Stomach (tissue), 9 donors: ENCODE data around the gene ZNF888. TPM values are rescaled to one million over a fixed set of nuclear protein-coding genes. Genes with fewer than 3 reads are reported as not detected.

Experiments used
- DNase-seq, 2 donors: peaks; one replicate each; pipeline versions ENCODE4 v3.0.0 to v3.0.0-alpha.2; 2013 to 2019
- H3K27ac ChIP-seq, 5 donors: fragments of 200-600 bp in 4 of 5; sonication (generic) in 4 of 5; one replicate each; pipeline ENCODE4 v1.5.1; 2013 to 2019; ENCODE audit warnings: mild to moderate bottlenecking in 1 of 5, moderate library complexity in 1 of 5
- H3K27me3 ChIP-seq, 3 donors: fragments of 200-600 bp; sonication (generic); one replicate each; pipeline ENCODE4 v1.5.1; 2017 to 2019; ENCODE audit warnings: mixed run types in 1 of 3
- H3K36me3 ChIP-seq, 4 donors: fragments of 200-600 bp; sonication (generic); 1 replicate in 3 of 4; 2 replicates in 1 of 4; pipeline ENCODE4 v1.5.1; 2016 to 2019
- H3K4me1 ChIP-seq, 4 donors: fragments of 200-600 bp; sonication (generic); one replicate each; pipeline ENCODE4 v1.5.1; 2016 to 2019
- H3K4me3 ChIP-seq, 4 donors: fragments of 200-600 bp; sonication (generic) in 3 of 4; one replicate each; pipeline ENCODE4 v1.5.1; 2016 to 2019; ENCODE audit warnings: mild to moderate bottlenecking in 1 of 4
- H3K9me3 ChIP-seq, 4 donors: fragments of 200-600 bp; sonication (generic); one replicate each; pipeline ENCODE4 v1.5.1; 2016 to 2019
- CTCF ChIP-seq, 7 experiments: fragments of 450-650 bp in 4 of 7; fragments of 200-600 bp in 3 of 7; sonication (generic) in 3 of 7; IDR thresholded peaks; one replicate each; pipeline ENCODE4 v1.5.1; 2016 to 2019; ENCODE audit warnings: antibody characterized with exemption in 7 of 7, control low read depth in 2 of 7, mild to moderate bottlenecking in 1 of 7
- EP300 ChIP-seq: sonication (generic); formaldehyde crosslinking; IDR thresholded peaks from one replicate; pipeline ENCODE4 v1.6.1; 2017; ENCODE audit warnings: antibody characterized with exemption
- POLR2A ChIP-seq, 4 donors: fragments of 450-650 bp; IDR thresholded peaks; one replicate each; pipeline ENCODE4 v1.6.1; 2016; ENCODE audit warnings: antibody characterized with exemption in 4 of 4, control low read depth in 2 of 4, mild to moderate bottlenecking in 1 of 4, moderate library complexity in 1 of 4
- POLR2AphosphoS5 ChIP-seq, 3 donors: sonication (generic); formaldehyde crosslinking; IDR thresholded peaks; one replicate each; pipeline ENCODE4 v1.6.1; 2016; ENCODE audit warnings: antibody characterized with exemption in 3 of 3
- WGBS, 5 donors: extraction: QIAGEN DNeasy Blood & Tissue Kit in 3 of 5; methylation state at CpG; one replicate each; pipeline versions ENCODE4 v1.1.5 to v1.1.7; 2013 to 2018; 5-methylcytosine and 5-hydroxymethylcytosine counted together
- intact Hi-C: fragments of 100-400 bp; cut with DNase I; formaldehyde crosslinking; loops from one replicate; pipeline ENCODE4 v1.15.1; 2023; ENCODE audit warnings: low total_unique reads
- polyA plus RNA-seq, 3 donors: library from polyadenylated mRNA; stranded (reverse); fragments of 200-250 nt; gene quantifications; one replicate each; pipeline ENCODE4 v1.2.3, GENCODE V29; 2013
- total RNA-seq, 5 donors: library from RNA; depleted of rRNA; stranded (reverse); fragments of >200 nt; gene quantifications; one replicate each; pipeline versions ENCODE4 v1.1.0 to v1.2.3, GENCODE V29; 2014 to 2016
- donor health status: healthy with polysubstance abuse.
- donor health status: Bipolar disorder and iron deficiency.
- donor health status: healthy.

ZNF888 gene
- total and polyA plus RNA-seq, 8 donors, result 0.29 to 13.4 (median 6.6) TPM

- peak; percentile 99 to 100 for DNase-seq
- peak within 1 kb of the TSS; percentile 85 to 90 (median 87) for H3K27ac ChIP-seq
- WGBS, 5 donors, result 0 to 1% (median 1%) methylated on average over 45 to 55 of the region's 55 CpGs
- no peaks in the 10 kb centered on the region for H3K27me3 ChIP-seq
- H3K4me1 ChIP-seq, result peaks cover 7 to 25% (median 20%) of the 10 kb centered on the region in 4 donors
- peak within 1 kb of the TSS; percentile 62 to 80 (median 73) for H3K4me3 ChIP-seq
- TF ChIP-seq POLR2A (IDR thresholded peaks at IDR 0.05) (peak in 1 of 4 donors; percentile 44), POLR2AphosphoS5 (IDR thresholded peaks at IDR 0.05) (peak; percentile 19 to 89 (median 86)), CTCF (IDR thresholded peaks at IDR 0.05) (no peak)
- peaks cover 13 to 32% (median 27%) of the 10 kb centered on the region in 4 donors for H3K36me3 ChIP-seq
- intact Hi-C loops, result no loop called here
- H3K9me3 ChIP-seq, result peaks cover 10 to 40% (median 31%) of the 10 kb centered on the region in 4 donors
These were observed 39.4 kb upstream of the ZNF888 start, which contains the start of gene ZNF816 for GRCh38 chr19:52962394-52963246. Gene ZNF816, minus strand, starts transcription at chr19:52962881. Its CDS starts 6,792 bp downstream, at chr19:52956089.

GRCh38 chr19:52961981-52962380, 38.8 kb upstream of the ZNF888 start:
- H3K27me3 ChIP-seq, result no peaks in the 10 kb centered on the region
- H3K36me3 ChIP-seq, result peaks cover 13 to 38% (median 33%) of the 10 kb centered on the region in 4 donors
- H3K27ac ChIP-seq, result peak overlapping the region; percentile 85 to 90 (median 87)
- TF ChIP-seq CTCF (IDR thresholded peaks at IDR 0.05) (no peak), POLR2A (IDR thresholded peaks at IDR 0.05) (no peak), EP300 (no peak), POLR2AphosphoS5 (IDR thresholded peaks at IDR 0.05) (no peak)
- 9 to 18% (median 16%) methylated on average over 5 of the region's 5 CpGs for WGBS, 5 donors
- H3K4me1 ChIP-seq, result peaks cover 7 to 25% (median 20%) of the 10 kb centered on the region in 4 donors
- DNase-seq, result peak in 1 of 2 donors; percentile 9
- H3K9me3 ChIP-seq, result peaks cover 14 to 40% (median 34%) of the 10 kb centered on the region in 4 donors
- peak overlapping the region; percentile 62 to 80 (median 73) for H3K4me3 ChIP-seq
- intact Hi-C loops, result no loop called here

GRCh38 chr19:52959613-52960295, 36.5 kb upstream of the ZNF888 start:
- H3K9me3 ChIP-seq, result peaks cover 31 to 62% (median 54%) of the 10 kb centered on the region in 4 donors
- no peak overlapping the region for H3K27ac ChIP-seq
- TF ChIP-seq CTCF (IDR thresholded peaks at IDR 0.05), result no peak
- TF ChIP-seq POLR2AphosphoS5 (IDR thresholded peaks at IDR 0.05), result no peak
- TF ChIP-seq EP300, result no peak
- no peak for TF ChIP-seq POLR2A (IDR thresholded peaks at IDR 0.05)
- H3K36me3 ChIP-seq, result peaks cover 25 to 60% (median 55%) of the 10 kb centered on the region in 4 donors
- DNase-seq, result no peak
- 88 to 97% (median 95%) methylated on average over 11 of the region's 11 CpGs for WGBS, 5 donors
- intact Hi-C loops, result no loop called here
- no peak overlapping the region for H3K4me3 ChIP-seq
- H3K4me1 ChIP-seq, result peaks cover 7 to 25% (median 20%) of the 10 kb centered on the region in 4 donors
- H3K27me3 ChIP-seq, result no peaks in the 10 kb centered on the region

GRCh38 chr19:52957591-52957990, 34.4 kb upstream of the ZNF888 start:
- Histone ChIP-seq H3K36me3 (peaks cover 42 to 79% (median 74%) of the 10 kb centered on the region in 4 donors), H3K27me3 (no peaks in the 10 kb centered on the region), H3K4me3 (no peak overlapping the region), H3K27ac (no peak overlapping the region), H3K4me1 (peaks cover 7 to 17% (median 13%) of the 10 kb centered on the region in 4 donors), H3K9me3 (peaks cover 36 to 80% (median 69%) of the 10 kb centered on the region in 4 donors)
- TF ChIP-seq POLR2AphosphoS5 (IDR thresholded peaks at IDR 0.05) (no peak), CTCF (IDR thresholded peaks at IDR 0.05) (no peak), POLR2A (IDR thresholded peaks at IDR 0.05) (no peak), EP300 (no peak)
- intact Hi-C loops, result no loop called here
- WGBS, 5 donors, result 90 to 98% (median 96%) methylated on average over 8 of the region's 8 CpGs
- DNase-seq, result no peak
